WTC11 (cell line): ENCODE results near the gene COLQ. TPM values are rescaled to one million over a fixed set of nuclear protein-coding genes. Genes with fewer than 3 reads are reported as not detected.

Experiments
- ATAC-seq: fragments of 200-7000 bp; cut with Tn5 transposase; 2 replicates; pipeline ENCODE4 v1.10.0; 2021; ENCODE audit warnings: mild to moderate bottlenecking, moderate library complexity
- CTCF ChIA-PET: fragments of 300-600 bp; sonication (Branson Sonifier 250); formaldehyde crosslinking; loops from one replicate; lab custom pipeline; 2021; ENCODE audit warnings: antibody characterized with exemption; lab: Charles Lee
- POLR2A ChIA-PET: fragments of 350-600 bp; sonication (Branson Sonifier 250); formaldehyde crosslinking; loops from one replicate; lab custom pipeline; 2021; ENCODE audit warnings: antibody characterized with exemption; lab: Charles Lee
- DNase-seq: peaks from one replicate; pipeline ENCODE4 v3.0.0; 2021; ENCODE audit warnings: low spot score
- H3K27ac Mint-ChIP-seq: 2 replicates; pipeline ENCODE4 v1.8.0; 2021; ENCODE audit warnings: mixed read lengths
- H3K27me3 Mint-ChIP-seq: 2 replicates; pipeline ENCODE4 v1.8.0; 2021; ENCODE audit warnings: low read depth, mild to moderate bottlenecking, moderate library complexity, mixed read lengths
- H3K36me3 Mint-ChIP-seq: 2 replicates; pipeline ENCODE4 v1.8.0; 2021; ENCODE audit warnings: mixed read lengths
- H3K4me1 Mint-ChIP-seq: 2 replicates; pipeline ENCODE4 v1.8.0; 2022; ENCODE audit warnings: mixed read lengths
- H3K4me3 Mint-ChIP-seq: 2 replicates; pipeline ENCODE4 v1.8.0; 2021; ENCODE audit warnings: mild to moderate bottlenecking, moderate library complexity, mixed read lengths
- H3K9me3 Mint-ChIP-seq: 2 replicates; pipeline ENCODE4 v1.8.0; 2021; ENCODE audit warnings: mixed read lengths
- ATF1 ChIP-seq: sonication (generic); formaldehyde crosslinking; IDR thresholded peaks from 2 replicates; pipeline ENCODE4 v1.8.1; 2023; ENCODE audit warnings: mild to moderate bottlenecking, moderate library complexity, missing genetic modification reagents
- CTCF ChIP-seq: fragments of 200-600 bp; IDR thresholded peaks from 2 replicates; pipeline ENCODE4 v1.8.0; 2022; ENCODE audit warnings: antibody characterized with exemption
- E2F5 ChIP-seq: sonication (generic); formaldehyde crosslinking; IDR thresholded peaks from 2 replicates; pipeline ENCODE4 v1.8.1; 2022; ENCODE audit warnings: mild to moderate bottlenecking, moderate library complexity, missing genetic modification reagents
- FOXP1 ChIP-seq: sonication (generic); formaldehyde crosslinking; IDR thresholded peaks from 2 replicates; pipeline ENCODE4 v1.8.0; 2022; ENCODE audit warnings: missing genetic modification reagents, mild to moderate bottlenecking, moderate library complexity, borderline replicate concordance
- GTF2I ChIP-seq: fragments of 250-450 bp; sonication (Bioruptor Pico); conservative IDR thresholded peaks from 2 replicates; pipeline ENCODE4 v1.4.0; 2021; ENCODE audit warnings: mild to moderate bottlenecking
- JUN ChIP-seq: sonication (generic); formaldehyde crosslinking; IDR thresholded peaks from 2 replicates; pipeline ENCODE4 v1.8.0; 2023; ENCODE audit warnings: mild to moderate bottlenecking, missing genetic modification reagents
- NFE2L1 ChIP-seq: sonication (generic); formaldehyde crosslinking; IDR thresholded peaks from 2 replicates; pipeline ENCODE4 v1.8.1; 2023; ENCODE audit warnings: missing genetic modification reagents
- RELA ChIP-seq: sonication (generic); formaldehyde crosslinking; IDR thresholded peaks from 2 replicates; pipeline ENCODE4 v1.8.1; 2022; ENCODE audit warnings: missing genetic modification reagents, mild to moderate bottlenecking, borderline replicate concordance
- RORB ChIP-seq: fragments of 250-450 bp; sonication (Bioruptor Pico); IDR thresholded peaks from 2 replicates; pipeline ENCODE4 v1.9.0; 2021; ENCODE audit warnings: mild to moderate bottlenecking
- SMAD4 ChIP-seq: sonication (generic); formaldehyde crosslinking; IDR thresholded peaks from 2 replicates; pipeline ENCODE4 v1.8.0; 2022; ENCODE audit warnings: mild to moderate bottlenecking, missing genetic modification reagents
- TP53 ChIP-seq: sonication (generic); formaldehyde crosslinking; IDR thresholded peaks from 2 replicates; pipeline ENCODE4 v1.8.1; 2023; ENCODE audit warnings: mild to moderate bottlenecking, missing genetic modification reagents
- ZBTB43 ChIP-seq: sonication (generic); formaldehyde crosslinking; IDR thresholded peaks from 2 replicates; pipeline ENCODE4 v1.8.1; 2023; ENCODE audit warnings: mild to moderate bottlenecking, missing genetic modification reagents
- ZNF425 ChIP-seq: fragments of 250-450 bp; sonication (Bioruptor Pico); conservative IDR thresholded peaks from 2 replicates; pipeline ENCODE4 v1.9.0; 2021; ENCODE audit warnings: mild to moderate bottlenecking
- total RNA-seq: library from RNA; stranded (reverse); gene quantifications from 3 replicates; pipeline ENCODE4 v1.2.3, GENCODE V29; 2021
- TF ChIP-seq, protein P1 (sequence below): sonication (generic); formaldehyde crosslinking; IDR thresholded peaks from 2 replicates; pipeline ENCODE4 v1.8.0; 2023; ENCODE audit warnings: mild to moderate bottlenecking, missing genetic modification reagents
- TF ChIP-seq, protein P2 (sequence below): sonication (generic); formaldehyde crosslinking; IDR thresholded peaks from 2 replicates; pipeline ENCODE4 v1.8.1; 2022; ENCODE audit warnings: low read depth, missing genetic modification reagents, borderline replicate concordance
- TF ChIP-seq, protein P3 (sequence below): sonication (generic); formaldehyde crosslinking; IDR thresholded peaks from 2 replicates; pipeline ENCODE4 v1.8.1; 2023; ENCODE audit warnings: mild to moderate bottlenecking, missing genetic modification reagents, moderate library complexity
- TF ChIP-seq, protein P4 (sequence below): sonication (generic); formaldehyde crosslinking; IDR thresholded peaks from 2 replicates; pipeline ENCODE4 v1.8.1; 2023; ENCODE audit warnings: mild to moderate bottlenecking, moderate library complexity, missing genetic modification reagents

Gene COLQ
- total RNA-seq, 1 experiment from 2014 or later, result 2.2 TPM

GRCh38 chr3:15403495-15403894 is 118.0 kb downstream of the COLQ start:
- no peak for ATAC-seq

GRCh38 chr3:15401936-15402335 is 119.6 kb downstream of the COLQ start:
- CTCF ChIA-PET, result no interaction called here
- DNase-seq (no peak), ATAC-seq (no peak)
- H3K27me3 Mint-ChIP-seq, result peaks cover 7% of the 10 kb centered on the region; the same call in 1 of the 2 replicates
- peaks cover 12% of the 10 kb centered on the region for H3K36me3 Mint-ChIP-seq
- TF ChIP-seq NFE2L1 (CRISPR knock-in tag) (no peak), SMAD4 (no peak), ZBTB43 (CRISPR knock-in tag) (no peak), GTF2I (CRISPR knock-in tag) (no peak), ZNF425 (CRISPR knock-in tag) (no peak), JUN (no peak)
- TF ChIP-seq, protein P1, sequence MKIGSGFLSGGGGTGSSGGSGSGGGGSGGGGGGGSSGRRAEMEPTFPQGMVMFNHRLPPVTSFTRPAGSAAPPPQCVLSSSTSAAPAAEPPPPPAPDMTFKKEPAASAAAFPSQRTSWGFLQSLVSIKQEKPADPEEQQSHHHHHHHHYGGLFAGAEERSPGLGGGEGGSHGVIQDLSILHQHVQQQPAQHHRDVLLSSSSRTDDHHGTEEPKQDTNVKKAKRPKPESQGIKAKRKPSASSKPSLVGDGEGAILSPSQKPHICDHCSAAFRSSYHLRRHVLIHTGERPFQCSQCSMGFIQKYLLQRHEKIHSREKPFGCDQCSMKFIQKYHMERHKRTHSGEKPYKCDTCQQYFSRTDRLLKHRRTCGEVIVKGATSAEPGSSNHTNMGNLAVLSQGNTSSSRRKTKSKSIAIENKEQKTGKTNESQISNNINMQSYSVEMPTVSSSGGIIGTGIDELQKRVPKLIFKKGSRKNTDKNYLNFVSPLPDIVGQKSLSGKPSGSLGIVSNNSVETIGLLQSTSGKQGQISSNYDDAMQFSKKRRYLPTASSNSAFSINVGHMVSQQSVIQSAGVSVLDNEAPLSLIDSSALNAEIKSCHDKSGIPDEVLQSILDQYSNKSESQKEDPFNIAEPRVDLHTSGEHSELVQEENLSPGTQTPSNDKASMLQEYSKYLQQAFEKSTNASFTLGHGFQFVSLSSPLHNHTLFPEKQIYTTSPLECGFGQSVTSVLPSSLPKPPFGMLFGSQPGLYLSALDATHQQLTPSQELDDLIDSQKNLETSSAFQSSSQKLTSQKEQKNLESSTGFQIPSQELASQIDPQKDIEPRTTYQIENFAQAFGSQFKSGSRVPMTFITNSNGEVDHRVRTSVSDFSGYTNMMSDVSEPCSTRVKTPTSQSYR (CRISPR knock-in tag), result no peak
- TF ChIP-seq, protein P2, sequence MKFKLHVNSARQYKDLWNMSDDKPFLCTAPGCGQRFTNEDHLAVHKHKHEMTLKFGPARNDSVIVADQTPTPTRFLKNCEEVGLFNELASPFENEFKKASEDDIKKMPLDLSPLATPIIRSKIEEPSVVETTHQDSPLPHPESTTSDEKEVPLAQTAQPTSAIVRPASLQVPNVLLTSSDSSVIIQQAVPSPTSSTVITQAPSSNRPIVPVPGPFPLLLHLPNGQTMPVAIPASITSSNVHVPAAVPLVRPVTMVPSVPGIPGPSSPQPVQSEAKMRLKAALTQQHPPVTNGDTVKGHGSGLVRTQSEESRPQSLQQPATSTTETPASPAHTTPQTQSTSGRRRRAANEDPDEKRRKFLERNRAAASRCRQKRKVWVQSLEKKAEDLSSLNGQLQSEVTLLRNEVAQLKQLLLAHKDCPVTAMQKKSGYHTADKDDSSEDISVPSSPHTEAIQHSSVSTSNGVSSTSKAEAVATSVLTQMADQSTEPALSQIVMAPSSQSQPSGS (CRISPR knock-in tag), result no peak
- no peaks in the 10 kb centered on the region for H3K4me1 Mint-ChIP-seq
- H3K9me3 Mint-ChIP-seq, result peaks cover 11% of the 10 kb centered on the region
- H3K27ac Mint-ChIP-seq, result no peak overlapping the region
- no peak overlapping the region for H3K4me3 Mint-ChIP-seq
- POLR2A ChIA-PET, result no interaction called here

More at GRCh38 chr3:15403495-15403894, 118.0 kb downstream of the COLQ start:
- H3K4me1 Mint-ChIP-seq, result no peaks in the 10 kb centered on the region
- no peak overlapping the region for H3K4me3 Mint-ChIP-seq
- TF ChIP-seq, protein P3, sequence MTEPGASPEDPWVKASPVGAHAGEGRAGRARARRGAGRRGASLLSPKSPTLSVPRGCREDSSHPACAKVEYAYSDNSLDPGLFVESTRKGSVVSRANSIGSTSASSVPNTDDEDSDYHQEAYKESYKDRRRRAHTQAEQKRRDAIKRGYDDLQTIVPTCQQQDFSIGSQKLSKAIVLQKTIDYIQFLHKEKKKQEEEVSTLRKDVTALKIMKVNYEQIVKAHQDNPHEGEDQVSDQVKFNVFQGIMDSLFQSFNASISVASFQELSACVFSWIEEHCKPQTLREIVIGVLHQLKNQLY (CRISPR knock-in tag), result no peak
- TF ChIP-seq, protein P4, sequence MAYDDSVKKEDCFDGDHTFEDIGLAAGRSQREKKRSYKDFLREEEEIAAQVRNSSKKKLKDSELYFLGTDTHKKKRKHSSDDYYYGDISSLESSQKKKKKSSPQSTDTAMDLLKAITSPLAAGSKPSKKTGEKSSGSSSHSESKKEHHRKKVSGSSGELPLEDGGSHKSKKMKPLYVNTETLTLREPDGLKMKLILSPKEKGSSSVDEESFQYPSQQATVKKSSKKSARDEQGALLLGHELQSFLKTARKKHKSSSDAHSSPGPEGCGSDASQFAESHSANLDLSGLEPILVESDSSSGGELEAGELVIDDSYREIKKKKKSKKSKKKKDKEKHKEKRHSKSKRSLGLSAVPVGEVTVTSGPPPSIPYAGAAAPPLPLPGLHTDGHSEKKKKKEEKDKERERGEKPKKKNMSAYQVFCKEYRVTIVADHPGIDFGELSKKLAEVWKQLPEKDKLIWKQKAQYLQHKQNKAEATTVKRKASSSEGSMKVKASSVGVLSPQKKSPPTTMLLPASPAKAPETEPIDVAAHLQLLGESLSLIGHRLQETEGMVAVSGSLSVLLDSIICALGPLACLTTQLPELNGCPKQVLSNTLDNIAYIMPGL (CRISPR knock-in tag), result no peak
- TF ChIP-seq JUN (no peak), SMAD4 (no peak), FOXP1 (CRISPR knock-in tag) (no peak), ATF1 (CRISPR knock-in tag) (no peak), RORB (CRISPR knock-in tag) (no peak), RELA (CRISPR knock-in tag) (no peak), E2F5 (CRISPR knock-in tag) (no peak), TP53 (no peak), CTCF (no peak)
- no peaks in the 10 kb centered on the region for H3K36me3 Mint-ChIP-seq
- no peaks in the 10 kb centered on the region for H3K27me3 Mint-ChIP-seq
- ChIA-PET POLR2A (no interaction called here), CTCF (interaction anchor here (0.9 to 1.6 kb wide), 3 partner anchors 71 to 198 kb away, joined by 3 to 5 read pairs (median 4); partner anchors contain the start of genes CAPN7 and SH3BP5)
- no peak for DNase-seq
- no peak overlapping the region for H3K27ac Mint-ChIP-seq
- no peaks in the 10 kb centered on the region for H3K9me3 Mint-ChIP-seq
